Activated CD4-positive, alpha-beta T cell treated with anti-CD3 and anti-CD28 coated beads for 36 hours (primary cell): ENCODE measurements around the gene CCL26. TPM values are rescaled to one million over a fixed set of nuclear protein-coding genes. Genes with fewer than 3 reads are reported as not detected.
"Not testable (repeated sequence)": the region's sequence is repeated elsewhere in the genome, so short reads cannot be mapped to it uniquely, and the experiment has no call there.

Experiments used
- ATAC-seq: fragments of 200-7000 bp; cut with Tn5 transposase; one replicate; pipeline ENCODE4 v1.10.0; 2021; ENCODE audit warnings: mild to moderate bottlenecking, moderate library complexity
- CTCF ChIA-PET: fragments of 350-600 bp; sonication (Branson Sonifier 250); formaldehyde crosslinking; loops from one replicate; lab custom pipeline; 2021; ENCODE audit warnings: antibody characterized with exemption; lab: Charles Lee
- POLR2A ChIA-PET: fragments of 350-600 bp; sonication (Branson Sonifier 250); formaldehyde crosslinking; loops from one replicate; lab custom pipeline; 2021; ENCODE audit warnings: antibody characterized with exemption, inconsistent platforms; lab: Charles Lee
- DNase-seq: peaks from one replicate; pipeline ENCODE4 v3.0.0-alpha.2; 2020
- H3K27ac Mint-ChIP-seq: one replicate; pipeline ENCODE4 v1.8.0; 2021; ENCODE audit warnings: mixed read lengths
- H3K27me3 Mint-ChIP-seq: one replicate; pipeline ENCODE4 v1.8.0; 2021; ENCODE audit warnings: mixed read lengths
- H3K36me3 Mint-ChIP-seq: one replicate; pipeline ENCODE4 v1.8.0; 2021; ENCODE audit warnings: low read depth, mixed read lengths
- H3K4me1 Mint-ChIP-seq: one replicate; pipeline ENCODE4 v1.8.0; 2021; ENCODE audit warnings: mixed read lengths
- H3K4me3 Mint-ChIP-seq: one replicate; pipeline ENCODE4 v1.8.0; 2021; ENCODE audit warnings: mild to moderate bottlenecking, moderate library complexity, mixed read lengths
- H3K9me3 Mint-ChIP-seq: one replicate; pipeline ENCODE4 v1.8.0; 2021; ENCODE audit warnings: low read depth, mixed read lengths
- intact Hi-C, 2 experiments: fragments of 100-400 bp; cut with DNase I in 1 of 2; cut with micrococcal nuclease in 1 of 2; formaldehyde crosslinking; loops; one replicate each; pipeline versions ENCODE4 v1.14.2 to v1.15.1; 2022 to 2024; cut with DNase I, micrococcal nuclease
- total RNA-seq, 2 experiments: library from RNA; stranded (reverse); gene quantifications; one replicate each; pipeline ENCODE4 v1.2.3, GENCODE V29; 2021

Gene CCL26
- total RNA-seq, 2 experiments from 2014 or later = 0.39 TPM; not detected in 1

- no peaks in the 10 kb centered on the region for H3K4me1 Mint-ChIP-seq
- POLR2A ChIA-PET = no interaction called here
- no peaks in the 10 kb centered on the region for H3K9me3 Mint-ChIP-seq
- H3K4me3 Mint-ChIP-seq = no peak overlapping the region
- CTCF ChIA-PET = no interaction called here
- DNase-seq (no peak), ATAC-seq (no peak)
- intact Hi-C loops = no loop called here
- H3K27me3 Mint-ChIP-seq = no peaks in the 10 kb centered on the region
- H3K27ac Mint-ChIP-seq = no peak overlapping the region
- H3K36me3 Mint-ChIP-seq = no peaks in the 10 kb centered on the region
Observed at GRCh38 chr7:75789361-75789924, 17.4 kb upstream of the CCL26 start.

GRCh38 chr7:75788154-75788847, 16.3 kb upstream of the CCL26 start:
- CTCF ChIA-PET = interaction anchor here (0.6 kb wide), 1 partner anchor 90 kb away, joined by 4 read pairs; the partner anchor contains the start of gene RHBDD2

GRCh38 chr7:75783058-75783457, 11.0 kb upstream of the CCL26 start:
- intact Hi-C loops, H3K4me3 Mint-ChIP-seq, CTCF ChIA-PET, ATAC-seq, H3K27ac Mint-ChIP-seq, H3K36me3 Mint-ChIP-seq, DNase-seq, H3K9me3 Mint-ChIP-seq, POLR2A ChIA-PET: not testable (repeated sequence)
- peaks cover 15% of the 10 kb centered on the region for H3K4me1 Mint-ChIP-seq
- H3K27me3 Mint-ChIP-seq = peaks cover 34% of the 10 kb centered on the region

More at GRCh38 chr7:75788154-75788847, 16.3 kb upstream of the CCL26 start:
- H3K9me3 Mint-ChIP-seq, H3K36me3 Mint-ChIP-seq, H3K27ac Mint-ChIP-seq, intact Hi-C loops, H3K4me1 Mint-ChIP-seq, ATAC-seq, H3K27me3 Mint-ChIP-seq, H3K4me3 Mint-ChIP-seq, DNase-seq, POLR2A ChIA-PET: not testable (repeated sequence)

GRCh38 chr7:75780647-75781273, 8.7 kb upstream of the CCL26 start:
- peaks cover 31% of the 10 kb centered on the region for H3K4me1 Mint-ChIP-seq
- H3K36me3 Mint-ChIP-seq, H3K27ac Mint-ChIP-seq, H3K9me3 Mint-ChIP-seq, DNase-seq, ATAC-seq, H3K4me3 Mint-ChIP-seq, CTCF ChIA-PET, POLR2A ChIA-PET, intact Hi-C loops: not testable (repeated sequence)
- peaks cover 34% of the 10 kb centered on the region for H3K27me3 Mint-ChIP-seq

- peak overlapping the region; percentile 1 for H3K27ac Mint-ChIP-seq
- POLR2A ChIA-PET, H3K36me3 Mint-ChIP-seq, DNase-seq, H3K9me3 Mint-ChIP-seq, ATAC-seq, H3K4me3 Mint-ChIP-seq, CTCF ChIA-PET: not testable (repeated sequence)
- peaks cover 35% of the 10 kb centered on the region for H3K4me1 Mint-ChIP-seq
- intact Hi-C loops = loop anchor here in 1 of 2 experiments (5.0 kb wide), 3 partner anchors 143 to 228 kb away; no protein-coding TSS in a partner anchor
- peaks cover 34% of the 10 kb centered on the region for H3K27me3 Mint-ChIP-seq
Observed at GRCh38 chr7:75779516-75779915, 7.5 kb upstream of the CCL26 start.

- ATAC-seq, CTCF ChIA-PET, POLR2A ChIA-PET, H3K4me3 Mint-ChIP-seq, H3K9me3 Mint-ChIP-seq, H3K36me3 Mint-ChIP-seq: not testable (repeated sequence)
- peak; percentile 14 for DNase-seq
- intact Hi-C loops = loop anchor here in 1 of 2 experiments (5.0 kb wide), 3 partner anchors 143 to 228 kb away; no protein-coding TSS in a partner anchor
- H3K4me1 Mint-ChIP-seq = peaks cover 35% of the 10 kb centered on the region
- peaks cover 34% of the 10 kb centered on the region for H3K27me3 Mint-ChIP-seq
- H3K27ac Mint-ChIP-seq = peak overlapping the region; percentile 1
Observed at GRCh38 chr7:75779035-75779434, 7.0 kb upstream of the CCL26 start.

GRCh38 chr7:75776295-75776971, 4.4 kb upstream of the CCL26 start:
- ChIA-PET CTCF (no interaction called here), POLR2A (no interaction called here)
- intact Hi-C loops = loop anchor here (1.0 to 5.0 kb wide), 8 partner anchors 37 to 232 kb away; partner anchors contain the start of gene POR (in 1 of the 2)

GRCh38 chr7:75773958-75774357, 1.9 kb upstream of the CCL26 start:
- CTCF ChIA-PET = interaction anchor here (0.6 kb wide), 1 partner anchor 29 kb away, joined by 4 read pairs; no protein-coding TSS in a partner anchor
- H3K4me1 Mint-ChIP-seq = peaks cover 37% of the 10 kb centered on the region
- ATAC-seq, H3K4me3 Mint-ChIP-seq, H3K36me3 Mint-ChIP-seq, DNase-seq, intact Hi-C loops, H3K27me3 Mint-ChIP-seq, H3K9me3 Mint-ChIP-seq, POLR2A ChIA-PET, H3K27ac Mint-ChIP-seq: not testable (repeated sequence)

More at GRCh38 chr7:75776295-75776971, 4.4 kb upstream of the CCL26 start:
- no peaks in the 10 kb centered on the region for H3K9me3 Mint-ChIP-seq
- H3K27me3 Mint-ChIP-seq = peaks cover 17% of the 10 kb centered on the region
- no peaks in the 10 kb centered on the region for H3K36me3 Mint-ChIP-seq
- H3K4me1 Mint-ChIP-seq = peaks cover 44% of the 10 kb centered on the region
- H3K27ac Mint-ChIP-seq = peak overlapping the region; percentile 77
- DNase-seq (peak; percentile 75), ATAC-seq (peak; percentile 96)
- no peak overlapping the region for H3K4me3 Mint-ChIP-seq

GRCh38 chr7:75771224-75771623, 787 bp downstream of the CCL26 start:
- DNase-seq (no peak), ATAC-seq (no peak)
- Mint-ChIP-seq H3K4me1 (peaks cover 17% of the 10 kb centered on the region), H3K27me3 (no peaks in the 10 kb centered on the region), H3K4me3 (no peak overlapping the region), H3K27ac (no peak overlapping the region), H3K9me3 (no peaks in the 10 kb centered on the region), H3K36me3 (no peaks in the 10 kb centered on the region)
- POLR2A ChIA-PET = interaction anchor here (0.5 to 0.7 kb wide), 3 partner anchors 28 to 240 kb away, joined by 3 to 4 read pairs (median 3); no protein-coding TSS in a partner anchor
- intact Hi-C loops = no loop called here
- CTCF ChIA-PET = interaction anchor here (0.6 to 1.7 kb wide), 4 partner anchors 9 to 100 kb away, joined by 3 to 8 read pairs (median 3); no protein-coding TSS in a partner anchor

GRCh38 chr7:75762350-75762917, 9.6 kb downstream of the CCL26 start:
- H3K27me3 Mint-ChIP-seq = no peaks in the 10 kb centered on the region
- DNase-seq (no peak), ATAC-seq (peak; percentile 87)
- no peaks in the 10 kb centered on the region for H3K9me3 Mint-ChIP-seq
- intact Hi-C loops = no loop called here
- H3K27ac Mint-ChIP-seq = peak overlapping the region; percentile 1
- no peaks in the 10 kb centered on the region for H3K4me1 Mint-ChIP-seq
- H3K4me3 Mint-ChIP-seq = no peak overlapping the region
- CTCF ChIA-PET = interaction anchor here (0.6 to 2.0 kb wide), 9 partner anchors 9 to 174 kb away, joined by 3 to 8 read pairs (median 3); no protein-coding TSS in a partner anchor
- POLR2A ChIA-PET = no interaction called here
- no peaks in the 10 kb centered on the region for H3K36me3 Mint-ChIP-seq
